GM11168 (cell line): ENCODE measurements around the gene PIR.

Source experiments
- in situ Hi-C: fragments of 300-500 bp; cut with MboI; formaldehyde crosslinking; loops from one replicate; pipeline ENCODE4 v1.12.0; 2022; ENCODE audit warnings: low sequenced_read_pairs; ENCODE audit not compliant: unreplicated experiment

PIR gene

DNA sequence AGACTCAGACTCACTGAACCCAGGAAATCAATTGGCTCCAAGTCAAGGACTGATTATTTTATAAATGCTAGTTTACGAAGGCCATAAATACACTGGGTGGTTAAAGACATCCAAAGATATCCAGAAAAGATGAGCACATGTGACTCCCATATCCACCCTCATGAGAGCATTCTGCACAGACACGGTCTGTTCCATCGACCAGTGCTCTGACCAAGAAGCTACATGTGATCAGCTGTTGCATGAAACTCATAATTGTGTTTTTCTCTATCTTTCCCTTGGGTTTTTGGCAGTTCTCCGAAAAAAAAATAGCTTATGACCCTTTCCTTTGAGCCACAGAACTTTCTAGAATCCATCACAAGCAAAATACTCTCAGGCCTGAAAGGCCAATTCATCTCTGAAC lies 2.7 kb upstream of the PIR start:
- in situ Hi-C loops, result loop anchor here (25.0 kb wide), 1 partner anchor 166 kb away; the partner anchor contains the start of gene CLTRN

- in situ Hi-C loops, result loop anchor here (25.0 kb wide), 1 partner anchor 170 kb away; the partner anchor contains the start of gene CLTRN
Measured at GRCh38 chrX:15492469-15492868, 664 bp downstream of the PIR start.

GRCh38 chrX:15483891-15484290 lies 9.2 kb downstream of the PIR start:
- in situ Hi-C loops, result loop anchor here (25.0 kb wide), 1 partner anchor 178 kb away; the partner anchor contains the start of gene CLTRN

GRCh38 chrX:15475486-15475885 lies 17.6 kb downstream of the PIR start:
- in situ Hi-C loops, result loop anchor here (25.0 kb wide), 1 partner anchor 187 kb away; the partner anchor contains the start of gene CLTRN

DNA sequence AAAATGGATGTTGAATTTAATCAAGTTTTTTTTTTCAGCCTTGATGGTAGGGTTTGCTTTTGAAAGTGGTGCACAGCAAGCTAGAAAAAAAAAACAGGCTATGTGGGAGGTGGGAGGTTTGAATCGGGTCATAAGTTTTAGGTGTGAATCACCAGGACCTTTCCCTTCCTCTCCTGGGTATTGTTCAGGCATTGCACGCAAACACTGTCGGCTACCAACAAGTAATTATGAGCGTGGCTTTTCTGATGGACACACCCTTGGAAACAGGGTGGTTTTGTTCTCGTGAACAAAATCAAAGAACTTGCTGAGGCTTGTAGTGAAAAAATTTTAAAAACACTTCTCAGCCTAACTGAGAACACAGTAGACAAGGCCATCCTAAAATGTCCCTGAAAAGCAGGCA lies 18.1 kb downstream of the PIR start:
- in situ Hi-C loops, result loop anchor here (25.0 kb wide), 1 partner anchor 187 kb away; the partner anchor contains the start of gene CLTRN

DNA sequence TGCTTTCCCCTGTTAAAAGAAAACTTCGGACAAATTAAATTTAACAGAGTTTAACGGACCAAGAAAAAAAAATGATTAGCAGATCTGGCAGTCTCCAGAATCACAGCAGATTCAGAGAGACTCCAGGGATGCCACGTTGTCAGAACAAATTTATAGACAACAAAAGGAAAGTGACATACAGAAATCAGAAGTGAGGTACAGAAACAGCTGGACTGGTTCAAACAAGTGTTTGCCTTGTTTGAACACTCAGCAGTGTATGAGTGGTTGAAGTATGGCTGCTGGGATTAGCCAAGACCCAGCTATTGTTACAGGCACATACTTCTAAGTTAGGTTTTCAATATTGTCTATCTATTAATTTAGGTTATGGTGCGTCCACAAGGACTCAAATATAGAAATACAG lies 19.1 kb downstream of the PIR start:
- in situ Hi-C loops, result no loop called here

DNA sequence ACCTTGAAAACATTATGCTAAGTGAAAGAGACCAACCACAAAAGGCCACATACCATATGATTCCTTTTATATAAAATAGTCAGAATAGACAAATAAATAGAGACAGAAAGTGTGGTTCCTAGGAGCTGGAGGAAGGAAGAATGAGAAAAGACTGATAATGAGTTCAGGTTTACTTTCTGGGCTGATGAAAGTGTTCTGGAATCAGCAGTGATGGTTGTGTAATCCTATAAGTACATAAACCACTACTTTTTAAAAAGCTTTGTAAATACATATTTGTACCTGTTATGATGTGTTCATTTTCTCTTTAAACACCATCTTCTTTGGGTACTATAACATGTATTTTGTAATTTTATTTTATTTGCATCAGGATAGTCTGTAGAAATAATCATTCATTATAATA lies 20.6 kb downstream of the PIR start:
- in situ Hi-C loops, result no loop called here

DNA sequence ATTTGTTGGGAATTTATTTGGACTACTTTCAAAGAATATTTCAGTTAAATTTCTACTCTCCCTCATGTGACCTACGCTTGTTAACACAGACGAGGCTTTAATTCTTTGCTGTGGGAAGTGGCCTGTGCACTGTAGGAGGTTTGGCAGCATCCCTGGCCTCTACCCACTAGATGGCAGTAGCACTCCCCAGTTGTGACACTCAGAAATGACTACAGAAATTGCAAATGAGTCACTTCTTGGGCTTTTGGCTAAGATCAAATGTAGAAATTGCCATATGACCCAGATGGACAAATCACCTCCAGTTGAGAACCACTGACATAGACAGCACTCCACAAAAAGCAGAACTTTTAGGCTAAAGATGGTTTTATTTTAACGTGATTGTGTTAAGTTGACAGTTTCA lies 22.1 kb downstream of the PIR start:
- in situ Hi-C loops, result no loop called here

DNA sequence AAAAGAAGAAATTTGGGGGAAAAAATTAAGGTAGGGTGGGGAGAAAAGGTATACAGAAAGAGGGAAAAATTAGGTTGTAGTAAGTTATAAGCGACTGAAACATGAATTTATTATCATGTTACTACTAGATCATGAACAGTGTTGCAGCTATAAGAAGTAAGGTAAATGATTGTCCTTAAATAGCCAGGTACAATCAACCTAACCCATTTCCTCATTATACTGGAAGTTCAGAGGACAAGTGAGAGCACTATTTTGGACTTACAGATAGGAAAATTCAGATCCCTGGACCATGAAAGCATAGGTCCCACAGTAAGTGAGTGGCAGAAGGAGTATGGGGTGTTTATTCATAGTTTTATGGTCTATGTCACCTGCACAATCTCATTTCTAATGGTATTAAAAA lies 23.5 kb downstream of the PIR start:
- in situ Hi-C loops, result loop anchor here (5.0 kb wide), 1 partner anchor 122 kb away; no protein-coding TSS in a partner anchor

GRCh38 chrX:15468036-15468435 lies 25.1 kb downstream of the PIR start:
- in situ Hi-C loops, result loop anchor here (5.0 kb wide), 1 partner anchor 121 kb away; no protein-coding TSS in a partner anchor

- in situ Hi-C loops, result loop anchor here (5.0 kb wide), 1 partner anchor 119 kb away; no protein-coding TSS in a partner anchor
Measured at GRCh38 chrX:15465896-15466651, 27.1 kb downstream of the PIR start.

DNA sequence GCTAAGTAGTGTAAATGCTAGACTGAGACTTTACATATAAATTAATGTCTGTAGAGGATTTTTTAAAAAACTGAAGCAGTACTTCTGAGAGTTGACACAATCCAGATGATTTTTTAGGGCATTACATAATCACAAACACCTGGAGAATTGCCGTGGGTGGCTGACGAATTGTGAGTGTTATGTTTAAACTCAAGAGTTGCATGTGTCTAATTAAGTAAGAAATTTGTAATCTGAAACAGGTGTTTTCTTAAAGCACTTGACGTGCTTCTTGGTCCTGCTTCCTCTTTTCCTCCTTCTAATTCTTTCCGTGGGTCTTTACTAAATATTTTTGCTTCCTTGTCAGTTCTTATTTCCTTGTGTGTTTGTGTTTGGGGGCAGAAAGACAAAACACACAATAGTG lies 27.8 kb downstream of the PIR start:
- in situ Hi-C loops, result loop anchor here (5.0 kb wide), 1 partner anchor 118 kb away; no protein-coding TSS in a partner anchor

GRCh38 chrX:15464704-15465103 lies 28.4 kb downstream of the PIR start:
- in situ Hi-C loops, result loop anchor here (5.0 kb wide), 1 partner anchor 117 kb away; no protein-coding TSS in a partner anchor

DNA sequence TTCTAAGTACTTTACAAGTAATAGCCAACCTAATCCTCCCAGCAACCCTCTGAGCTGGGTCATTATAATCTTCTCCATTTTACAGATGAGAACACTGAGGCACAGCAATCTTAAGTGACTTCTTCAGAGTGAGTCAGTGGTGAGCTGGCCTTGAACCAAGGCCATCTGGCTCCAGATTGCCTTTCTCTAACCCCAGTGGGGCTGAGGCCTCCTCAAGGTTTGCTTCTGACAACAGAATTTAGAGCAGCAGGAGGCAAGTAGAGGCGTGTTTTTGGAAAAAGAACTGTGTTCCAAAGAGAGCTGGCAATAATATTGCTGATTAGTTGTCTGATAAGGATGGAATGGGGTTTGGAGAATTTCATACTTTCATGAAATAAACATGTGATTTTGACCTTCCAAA lies 41.2 kb downstream of the PIR start:
- in situ Hi-C loops, result no loop called here

GRCh38 chrX:15448010-15448639 lies 45.0 kb downstream of the PIR start:
- in situ Hi-C loops, result no loop called here

DNA sequence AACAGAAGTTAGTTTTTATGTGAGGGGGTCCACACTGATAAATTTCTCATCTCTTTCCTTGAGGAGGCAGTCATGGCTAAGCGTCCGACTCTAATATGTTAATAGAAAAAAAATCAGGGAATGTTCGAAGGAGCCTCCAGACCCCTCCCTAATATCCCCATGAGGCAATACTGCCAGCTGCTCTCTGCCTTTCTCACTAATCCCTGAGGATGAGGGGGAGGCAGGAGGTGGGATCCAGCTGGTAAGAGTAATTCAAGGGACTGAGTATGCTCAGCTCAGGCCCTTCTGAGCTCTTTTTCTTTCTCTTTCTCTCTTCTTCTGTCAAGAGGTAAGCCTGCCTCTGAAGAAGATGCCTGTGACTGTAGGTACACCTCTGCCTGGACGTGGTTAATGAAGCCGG lies 51.7 kb downstream of the PIR start:
- in situ Hi-C loops, result no loop called here

GRCh38 chrX:15438332-15438731 lies 54.8 kb downstream of the PIR start:
- in situ Hi-C loops, result no loop called here

GRCh38 chrX:15437724-15438123 lies 55.4 kb downstream of the PIR start:
- in situ Hi-C loops, result no loop called here

DNA sequence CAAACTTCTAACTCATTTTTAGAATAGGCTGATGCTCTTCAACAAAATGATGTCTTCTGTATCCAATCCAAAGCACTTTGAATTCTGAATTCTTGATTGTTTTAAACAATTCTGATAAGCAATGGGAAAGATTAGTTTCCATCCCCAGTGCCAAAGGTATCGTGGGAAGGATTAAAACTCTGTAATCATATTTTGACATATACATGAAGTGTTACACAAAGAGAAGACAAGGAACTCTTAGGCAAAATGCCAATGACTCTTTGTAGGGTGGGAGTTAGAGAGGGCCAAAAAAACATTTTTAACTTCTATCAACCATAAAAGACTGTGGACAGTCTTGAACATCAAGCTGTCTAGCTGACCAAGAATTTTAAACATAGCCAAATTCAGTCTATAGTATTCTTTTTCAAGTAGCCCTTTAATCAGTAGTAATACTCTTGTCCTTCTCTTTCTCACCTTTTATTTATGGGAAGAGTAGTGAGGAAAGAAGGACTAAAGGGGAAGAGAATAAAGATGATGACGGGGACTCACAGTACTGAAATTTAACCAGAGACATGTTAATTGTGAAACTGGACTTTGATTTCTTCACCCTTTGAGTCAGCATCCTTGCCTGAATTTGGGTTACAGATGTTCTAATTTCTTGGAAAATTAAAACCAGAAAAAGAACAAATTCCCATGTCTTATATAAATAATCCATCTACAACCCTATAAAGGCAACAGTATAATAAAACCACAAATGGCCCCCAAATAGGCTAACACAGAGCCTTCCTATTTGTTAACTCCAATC lies 57.1 kb downstream of the PIR start:
- in situ Hi-C loops, result no loop called here

GRCh38 chrX:15434205-15434604 lies 58.9 kb downstream of the PIR start:
- in situ Hi-C loops, result no loop called here
